Caco-2 (cell line): ENCODE results near the gene GNG14. TPM values are rescaled to one million over a fixed set of nuclear protein-coding genes. Genes with fewer than 3 reads are reported as not detected.

Experiments
- BruUV-seq: library from RNA; stranded (reverse); fragments of 400-500 nt; replicated peaks from 2 replicates; lab custom pipeline; 2021; lab: Mats Ljungman, UMichigan
- CTCF ChIA-PET: fragments of 300-600 bp; sonication (Branson Sonifier 250); formaldehyde crosslinking; loops from one replicate; lab custom pipeline; 2022; ENCODE audit warnings: antibody characterized with exemption; lab: Charles Lee
- POLR2A ChIA-PET: fragments of 300-600 bp; sonication (Branson Sonifier 250); formaldehyde crosslinking; loops from one replicate; lab custom pipeline; 2022; ENCODE audit warnings: antibody characterized with exemption; lab: Charles Lee
- DNase-seq, 2 experiments: peaks; one replicate each; pipeline versions ENCODE4 v3.0.0 to v3.0.0-alpha.2; 2020 to 2022
- H3K27me3 ChIP-seq: replicated peaks from 2 replicates; pipeline ENCODE4 v1.6.0; 2011; ENCODE audit warnings: low read length; ENCODE audit not compliant: control insufficient read depth, insufficient read depth
- H3K36me3 ChIP-seq: 2 replicates; pipeline ENCODE4 v1.5.1; 2011; ENCODE audit warnings: low read length; ENCODE audit not compliant: control insufficient read depth, insufficient read depth
- H3K4me1 ChIP-seq: fragments of 250-450 bp; sonication (Bioruptor Pico); 2 replicates; pipeline ENCODE4 v1.5.1; 2020; ENCODE audit warnings: mild to moderate bottlenecking
- H3K4me3 ChIP-seq: 2 replicates; pipeline ENCODE4 v1.5.1; 2011; ENCODE audit warnings: low read depth, mild to moderate bottlenecking, control low read depth, low read length
- H3K9me3 ChIP-seq: fragments of 250-450 bp; sonication (Bioruptor Pico); 2 replicates; pipeline ENCODE4 v1.5.1; 2020; ENCODE audit warnings: mild to moderate bottlenecking, moderate library complexity
- H3K27ac Mint-ChIP-seq: one replicate; pipeline ENCODE4 v1.8.0; 2022; ENCODE audit warnings: mixed read lengths; ENCODE audit not compliant: unreplicated experiment
- H3K27me3 Mint-ChIP-seq: one replicate; pipeline ENCODE4 v1.8.0; 2022; ENCODE audit warnings: mixed read lengths; ENCODE audit not compliant: insufficient read depth, unreplicated experiment
- H3K36me3 Mint-ChIP-seq: one replicate; pipeline ENCODE4 v1.8.0; 2022; ENCODE audit warnings: mild to moderate bottlenecking, mixed read lengths; ENCODE audit not compliant: insufficient read depth, unreplicated experiment
- H3K4me1 Mint-ChIP-seq: one replicate; pipeline ENCODE4 v1.8.0; 2022; ENCODE audit warnings: low read depth, mixed read lengths; ENCODE audit not compliant: unreplicated experiment
- H3K4me3 Mint-ChIP-seq: one replicate; pipeline ENCODE4 v1.8.0; 2022; ENCODE audit warnings: mild to moderate bottlenecking, moderate library complexity, mixed read lengths; ENCODE audit not compliant: unreplicated experiment
- H3K9me3 Mint-ChIP-seq: one replicate; pipeline ENCODE4 v1.8.0; 2022; ENCODE audit warnings: mixed read lengths; ENCODE audit not compliant: unreplicated experiment
- CTCF ChIP-seq, 2 experiments: fragments of 200-600 bp in 1 of 2; IDR thresholded peaks; 1 replicate in 1 of 2; 2 replicates in 1 of 2; pipeline versions ENCODE4 v1.5.1 to v1.8.0; 2011 to 2022; ENCODE audit warnings: antibody characterized with exemption in 1 of 2, control low read depth in 1 of 2, inconsistent platforms in 1 of 2, low read depth in 1 of 2, low read length in 1 of 2, mild to moderate bottlenecking in 1 of 2, moderate library complexity in 1 of 2; ENCODE audit not compliant: insufficient read depth in 1 of 2, severe bottlenecking in 1 of 2, unreplicated experiment in 1 of 2
- intact Hi-C: fragments of 100-400 bp; cut with micrococcal nuclease; formaldehyde crosslinking; loops from one replicate; pipeline ENCODE4 v1.10.0; 2022; ENCODE audit not compliant: unreplicated experiment
- total RNA-seq: library from RNA; stranded (reverse); gene quantifications from 2 replicates; pipeline ENCODE4 v1.2.3, GENCODE V29; 2022

GNG14 gene
- total RNA-seq, 1 experiment from 2014 or later, result not detected

GRCh38 chr19:12722566-12723380 is 35.0 kb downstream of the GNG14 start:
- Mint-ChIP-seq H3K36me3 (peaks cover 58% of the 10 kb centered on the region), H3K4me3 (peak overlapping the region; percentile 91), H3K27ac (peak overlapping the region; percentile 77), H3K4me1 (peaks cover 14% of the 10 kb centered on the region), H3K9me3 (no peaks in the 10 kb centered on the region), H3K27me3 (no peaks in the 10 kb centered on the region)
- BruUV-seq, result TSS peak; percentile 94
- ChIA-PET CTCF (interaction anchor here (1.0 to 1.7 kb wide), 5 partner anchors 11 to 68 kb away, joined by 3 to 11 read pairs (median 3); partner anchors contain the start of genes JUNB and TRIR), POLR2A (interaction anchor here (0.6 to 1.5 kb wide), 5 partner anchors 11 to 70 kb away, joined by 3 to 8 read pairs (median 4); partner anchors contain the start of genes GET3, JUNB and TRIR)
- Histone ChIP-seq H3K27me3 (no peaks in the 10 kb centered on the region), H3K4me1 (0 out of 2 replicates have a peak, but pooled peaks cover 8% of the 10 kb centered on the region), H3K4me3 (peak overlapping the region; percentile 92), H3K36me3 (peaks cover 2% of the 10 kb centered on the region; the same call in 1 of the 2 replicates), H3K9me3 (no peaks in the 10 kb centered on the region)
- intact Hi-C loops, result loop anchor here (1.0 to 5.0 kb wide), 2 partner anchors 12 to 55 kb away; partner anchors contain the start of genes HOOK2 and TRIR
- peak; percentile 94 to 98 for DNase-seq
- TF ChIP-seq CTCF (IDR thresholded peaks at IDR 0.05; ENCODE audit: insufficient read depth in 1 of 2, low read depth in 1 of 2, low read length in 1 of 2, severe bottlenecking in 1 of 2, unreplicated experiment in 1 of 2), result no peak

- no TSS peak for BruUV-seq
- H3K4me3 Mint-ChIP-seq, result peak overlapping the region; percentile 91
- DNase-seq, result no peak
- Histone ChIP-seq H3K4me1 (0 out of 2 replicates have a peak, but pooled peaks cover 8% of the 10 kb centered on the region), H3K36me3 (peaks cover 2% of the 10 kb centered on the region; the same call in 1 of the 2 replicates), H3K4me3 (peak overlapping the region; percentile 92), H3K9me3 (no peaks in the 10 kb centered on the region), H3K27me3 (no peaks in the 10 kb centered on the region)
- CTCF ChIA-PET, result interaction anchor here (1.0 to 1.7 kb wide), 4 partner anchors 10 to 68 kb away, joined by 3 to 11 read pairs (median 4); partner anchors contain the start of genes JUNB and TRIR
- POLR2A ChIA-PET, result interaction anchor here (0.6 to 1.5 kb wide), 5 partner anchors 11 to 69 kb away, joined by 3 to 8 read pairs (median 4); partner anchors contain the start of genes GET3, JUNB and TRIR
- H3K27me3 Mint-ChIP-seq, result no peaks in the 10 kb centered on the region
- intact Hi-C loops, result loop anchor here (1.0 to 5.0 kb wide), 2 partner anchors 11 to 54 kb away; partner anchors contain the start of genes HOOK2 and TRIR
- peak overlapping the region; percentile 77 for H3K27ac Mint-ChIP-seq
- H3K4me1 Mint-ChIP-seq, result peaks cover 14% of the 10 kb centered on the region
- no peak for TF ChIP-seq CTCF (IDR thresholded peaks at IDR 0.05; ENCODE audit: insufficient read depth in 1 of 2, low read depth in 1 of 2, low read length in 1 of 2, severe bottlenecking in 1 of 2, unreplicated experiment in 1 of 2)
- peaks cover 59% of the 10 kb centered on the region for H3K36me3 Mint-ChIP-seq
- H3K9me3 Mint-ChIP-seq, result no peaks in the 10 kb centered on the region
Measured at GRCh38 chr19:12723381-12723640, 35.5 kb downstream of the GNG14 start.
